HepG2 (cell line): Measurements from ENCODE around the gene RNPS1. TPM values are rescaled to one million over a fixed set of nuclear protein-coding genes. Genes with fewer than 3 reads are reported as not detected.
A peak's percentile ranks its signal among the peaks of the same experiment; 100 is the strongest.

Experiments used
- ATAC-seq: fragments of 200-7000 bp; cut with Tn5 transposase; 3 replicates; pipeline ENCODE4 v1.9.1; 2020; ENCODE audit warnings: mild to moderate bottlenecking, moderate library complexity
- BruUV-seq: library from RNA; stranded (reverse); fragments of 400-500 nt; replicated peaks from 2 replicates; lab custom pipeline; 2021; lab: Mats Ljungman, UMichigan
- CTCF ChIA-PET: fragments of 300-600 bp; formaldehyde crosslinking; extraction: SDS; loops from one replicate; lab custom pipeline; 2021; ENCODE audit warnings: low total read pairs, inconsistent platforms, low intra/inter-chr PET ratio; lab: Yijun Ruan, JAX
- POLR2A ChIA-PET: fragments of 350-600 bp; sonication (Branson Sonifier 250); formaldehyde crosslinking; loops from one replicate; lab custom pipeline; 2020; ENCODE audit warnings: antibody characterized with exemption, inconsistent platforms; lab: Yijun Ruan, JAX
- DNase-seq: peaks from one replicate; pipeline ENCODE4 v3.0.0-alpha.2; 2015; ENCODE audit warnings: low spot score
- FAIRE-seq: peaks from 3 replicates; lab custom pipeline; 2011; peaks lifted over from hg19 to GRCh38; lab: Jason Lieb, UNC
- H2AFZ ChIP-seq: one replicate; pipeline ENCODE4 v1.6.1; 2011; ENCODE audit warnings: low read length, inconsistent platforms
- H3K27ac ChIP-seq: fragments of 300-600 bp; 3 replicates; pipeline ENCODE4 v1.8.0; 2011; ENCODE audit warnings: mixed run types, mild to moderate bottlenecking, mixed read lengths, low read length, inconsistent platforms; ENCODE audit not compliant: insufficient read depth; ENCODE audit errors: extremely low read length
- H3K27me3 ChIP-seq, 2 experiments: fragments of 200-600 bp in 1 of 2; 2 replicates in 1 of 2; 3 replicates in 1 of 2; pipeline versions ENCODE4 v1.6.0 to v1.8.0; 2011; ENCODE audit warnings: low read length in 2 of 2, mild to moderate bottlenecking in 2 of 2, moderate library complexity in 2 of 2, inconsistent platforms in 1 of 2; ENCODE audit not compliant: insufficient read depth in 2 of 2, control insufficient read depth in 1 of 2
- H3K36me3 ChIP-seq, 2 experiments: fragments of 200-600 bp in 1 of 2; replicated peaks in 1 of 2; 2 replicates in 1 of 2; 3 replicates in 1 of 2; pipeline versions ENCODE4 v1.5.1 to v1.8.0; 2011; ENCODE audit warnings: low read length in 2 of 2, inconsistent platforms in 1 of 2; ENCODE audit not compliant: insufficient read depth in 2 of 2, control insufficient read depth in 1 of 2
- H3K4me1 ChIP-seq: 2 replicates; pipeline ENCODE4 v1.5.1; 2012; ENCODE audit warnings: low read length, inconsistent platforms; ENCODE audit not compliant: insufficient read depth
- H3K4me2 ChIP-seq: 2 replicates; pipeline ENCODE4 v1.6.0; 2011; ENCODE audit warnings: low read depth, low read length, inconsistent platforms
- H3K4me3 ChIP-seq, 3 experiments: fragments of 200-600 bp in 1 of 3; sonication (generic), shearing (Covaris generic) in 1 of 3; replicated peaks in 1 of 3; 2 replicates each; pipeline ENCODE4 v1.5.1; 2011 to 2016; ENCODE audit warnings: low read length in 3 of 3, inconsistent platforms in 2 of 3, low read depth in 2 of 3, mild to moderate bottlenecking in 2 of 3, control low read depth in 1 of 3, mixed read lengths in 1 of 3; ENCODE audit not compliant: insufficient read depth in 1 of 3
- H3K79me2 ChIP-seq: one replicate; pipeline ENCODE4 v1.6.1; 2011; ENCODE audit warnings: low read length, inconsistent platforms; ENCODE audit not compliant: insufficient read depth
- H3K9ac ChIP-seq: 2 replicates; pipeline ENCODE4 v1.6.0; 2011; ENCODE audit warnings: mild to moderate bottlenecking, low read depth, low read length, inconsistent platforms; ENCODE audit not compliant: insufficient read depth
- H3K9me3 ChIP-seq: 2 replicates; pipeline ENCODE4 v1.5.1; 2012; ENCODE audit warnings: mild to moderate bottlenecking, low read length
- H4K20me1 ChIP-seq: 2 replicates; pipeline ENCODE4 v1.6.0; 2011; ENCODE audit warnings: inconsistent platforms, mild to moderate bottlenecking, low read length, moderate library complexity; ENCODE audit not compliant: insufficient read depth
- HNRNPLL ChIP-seq: fragments of 200-400 bp; formaldehyde crosslinking; IDR thresholded peaks from 2 replicates; pipeline ENCODE4 v1.6.1; 2017; ENCODE audit warnings: mild to moderate bottlenecking, low read depth, low read length; ENCODE audit not compliant: poor library complexity, severe bottlenecking
- NFKB2 ChIP-seq: sonication (generic); formaldehyde crosslinking; IDR thresholded peaks from 2 replicates; pipeline ENCODE4 v1.4.0; 2020; ENCODE audit warnings: missing genetic modification reagents, borderline replicate concordance
- SIX4 ChIP-seq: sonication (generic); formaldehyde crosslinking; IDR thresholded peaks from 2 replicates; pipeline ENCODE4 v1.4.0; 2020; ENCODE audit warnings: missing genetic modification reagents
- SNAPC2 ChIP-seq: sonication (generic); formaldehyde crosslinking; IDR thresholded peaks from 2 replicates; pipeline ENCODE4 v1.8.1; 2022; ENCODE audit warnings: mild to moderate bottlenecking, missing genetic modification reagents
- TBL1XR1 ChIP-seq: fragments of 150-350 bp; IDR thresholded peaks from 2 replicates; pipeline ENCODE4 v1.6.1; 2014; ENCODE audit warnings: borderline replicate concordance, low read length; ENCODE audit not compliant: partially characterized antibody
- ZBTB7A ChIP-seq: sonication (generic); formaldehyde crosslinking; IDR thresholded peaks from 2 replicates; pipeline ENCODE4 v1.8.0; 2022; ENCODE audit warnings: mild to moderate bottlenecking, missing genetic modification reagents
- ZNF263 ChIP-seq: sonication (generic); formaldehyde crosslinking; IDR thresholded peaks from 2 replicates; pipeline ENCODE4 v1.4.0; 2020; ENCODE audit warnings: missing genetic modification reagents
- ZSCAN12 ChIP-seq: sonication (generic); formaldehyde crosslinking; IDR thresholded peaks from 2 replicates; pipeline ENCODE4 v1.9.0; 2021; ENCODE audit warnings: mild to moderate bottlenecking, missing genetic modification reagents
- WGBS: methylation state at CpG from one replicate; pipeline ENCODE4 v1.1.6; 2017; ENCODE audit warnings: low lambda C conversion rate; 5-methylcytosine and 5-hydroxymethylcytosine counted together
- in situ Hi-C: cut with HindIII; loops from 2 replicates; pipeline ENCODE4 v1.10.0; 2017; ENCODE audit warnings: low pct_unique_long_range_greater_than_20kb; ENCODE audit not compliant: extremely low pct_ligation_motif_present
- intact Hi-C: fragments of 100-400 bp; cut with micrococcal nuclease; formaldehyde crosslinking; loops from one replicate; pipeline ENCODE4 v1.10.0; 2022; ENCODE audit not compliant: unreplicated experiment
- polyA plus RNA-seq, 8 experiments: library from polyadenylated mRNA; depleted of rRNA in 3 of 8; stranded (reverse) in 7 of 8; unstranded in 1 of 8; fragments of >200 nt; fragmentation: Illumina TruSeq in 4 of 8; extraction: Trizol in 4 of 8; gene quantifications; 2 replicates each; pipeline versions ENCODE4 v1.2.1 to v1.2.3, GENCODE V29; 2011 to 2016; ENCODE audit warnings: low read depth in 4 of 8, missing spikeins in 1 of 8, mixed read lengths in 1 of 8; ENCODE audit not compliant: insufficient read depth in 1 of 8
- total RNA-seq, 5 experiments: library from RNA; depleted of rRNA; stranded (reverse); fragments of >200 nt; fragmentation: Illumina TruSeq; extraction: Trizol; gene quantifications; 2 replicates each; pipeline ENCODE4 v1.2.3, GENCODE V29; 2016; ENCODE audit warnings: low read depth in 1 of 5

The RNPS1 gene
- total and polyA plus RNA-seq, 2 of the 13 experiments (the other 11 are each of a cell fraction or from before 2014, with no cell fraction given): 126 to 133 TPM

GRCh38 chr16:2276368-2277195, 8.7 kb upstream of the RNPS1 start:
- Histone ChIP-seq H3K4me3 (no peak overlapping the region), H3K79me2 (no peaks in the 10 kb centered on the region), H3K36me3 (0 out of 5 replicates have a peak, but pooled peaks cover 0 to 2% of the 10 kb centered on the region in 2 experiments), H3K9me3 (no peaks in the 10 kb centered on the region), H3K4me1 (peaks cover 27% of the 10 kb centered on the region; the same call in 1 of the 2 replicates), H4K20me1 (no peaks in the 10 kb centered on the region), H3K27ac (no peak overlapping the region), H3K4me2 (no peak overlapping the region), H3K9ac (no peak overlapping the region), H3K27me3 (peaks cover 20 to 63% of the 10 kb centered on the region in 2 experiments), H2AFZ (no peak overlapping the region)
- DNase-seq (no peak), ATAC-seq (peak; percentile 21), FAIRE-seq (no peak)
- ChIA-PET POLR2A (no interaction called here), CTCF (no interaction called here)
- no peak for TF ChIP-seq ZBTB7A (CRISPR knock-in tag)
- TF ChIP-seq SIX4 (CRISPR knock-in tag): no peak
- no peak for TF ChIP-seq HNRNPLL
- peak; percentile 76 for TF ChIP-seq ZNF263
- no peak for TF ChIP-seq SNAPC2 (CRISPR knock-in tag)
- no peak for TF ChIP-seq NFKB2 (CRISPR knock-in tag)
- no peak for TF ChIP-seq TBL1XR1
- TF ChIP-seq ZSCAN12 (CRISPR knock-in tag): no peak
- in situ Hi-C loops: no loop called here
- BruUV-seq: no TSS peak
- intact Hi-C loops: no loop called here
- 37% methylated on average over 16 of the region's 26 CpGs for WGBS
